Neural cell (in vitro differentiated cells): ENCODE measurements around the gene SPTSSB. TPM values are rescaled to one million over a fixed set of nuclear protein-coding genes. Genes with fewer than 3 reads are reported as not detected.

Source experiments
- H2AFZ ChIP-seq: fragments of 200-600, 300-800 bp; sonication (generic), shearing (Covaris generic); 2 replicates; pipeline ENCODE4 v1.6.0; 2014; ENCODE audit warnings: low read depth, mild to moderate bottlenecking, antibody characterized with exemption, low read length, moderate library complexity
- H3F3A ChIP-seq: fragments of 200-600 bp; shearing (Covaris generic); 2 replicates; pipeline ENCODE4 v1.6.1; 2016; ENCODE audit warnings: mild to moderate bottlenecking, moderate library complexity, mixed read lengths, antibody characterized with exemption, low read length; ENCODE audit not compliant: insufficient read depth, poor library complexity, severe bottlenecking
- H3K27ac ChIP-seq: fragments of 200-600, 300-800 bp; sonication (generic), shearing (Covaris generic); 2 replicates; pipeline ENCODE4 v1.5.1; 2014; ENCODE audit warnings: mild to moderate bottlenecking, low read length, moderate library complexity
- H3K27me3 ChIP-seq: fragments of 300-800, 200-600 bp; sonication (generic), shearing (Covaris generic); 2 replicates; pipeline ENCODE4 v1.6.0; 2014; ENCODE audit warnings: mild to moderate bottlenecking, low read depth, low read length, moderate library complexity; ENCODE audit not compliant: insufficient read depth
- H3K36me3 ChIP-seq: fragments of 300-800, 200-600 bp; sonication (generic), shearing (Covaris generic); 2 replicates; pipeline ENCODE4 v1.5.1; 2014; ENCODE audit warnings: mild to moderate bottlenecking, antibody characterized with exemption, low read length, moderate library complexity; ENCODE audit not compliant: insufficient read depth
- H3K4me2 ChIP-seq: fragments of 300-800, 200-600 bp; sonication (generic), shearing (Covaris generic); 2 replicates; pipeline ENCODE4 v1.6.0; 2014; ENCODE audit warnings: mild to moderate bottlenecking, low read length
- H3K4me3 ChIP-seq: fragments of 300-800, 200-600 bp; sonication (generic), shearing (Covaris generic); 2 replicates; pipeline ENCODE4 v1.5.1; 2014; ENCODE audit warnings: mild to moderate bottlenecking, low read length, moderate library complexity
- H3K79me2 ChIP-seq: fragments of 200-600 bp; shearing (Covaris generic); replicated peaks from 2 replicates; pipeline ENCODE4 v1.6.0; 2014; ENCODE audit warnings: mild to moderate bottlenecking, low read length, moderate library complexity; ENCODE audit not compliant: insufficient read depth
- H3K9ac ChIP-seq: fragments of 300-800, 200-600 bp; sonication (generic), shearing (Covaris generic); 2 replicates; pipeline ENCODE4 v1.6.1; 2016; ENCODE audit warnings: mild to moderate bottlenecking, low read length, mixed read lengths
- H3K9me2 ChIP-seq: fragments of 200-600 bp; shearing (Covaris generic); 2 replicates; pipeline ENCODE4 v1.6.1; 2016; ENCODE audit warnings: mild to moderate bottlenecking, low read length, mixed read lengths; ENCODE audit not compliant: insufficient read depth
- H3K9me3 ChIP-seq: fragments of 200-600, 300-800 bp; sonication (generic), shearing (Covaris generic); 2 replicates; pipeline ENCODE4 v1.6.1; 2016; ENCODE audit warnings: mild to moderate bottlenecking, mixed run types, low read length, moderate library complexity, mixed read lengths
- H4K20me1 ChIP-seq: fragments of 200-600 bp; shearing (Covaris generic); 2 replicates; pipeline ENCODE4 v1.6.1; 2016; ENCODE audit warnings: mild to moderate bottlenecking, mixed run types; ENCODE audit not compliant: insufficient read depth
- EP300 ChIP-seq: fragments of 450-650 bp; conservative IDR thresholded peaks from 2 replicates; pipeline ENCODE4 v1.6.1; 2014; ENCODE audit warnings: antibody characterized with exemption, mild to moderate bottlenecking, moderate library complexity; ENCODE audit not compliant: poor library complexity, severe bottlenecking
- EZH2 ChIP-seq: fragments of 200-600, 300-800 bp; shearing (Covaris generic), sonication (generic); IDR thresholded peaks from 2 replicates; pipeline ENCODE4 v1.6.1; 2014; ENCODE audit warnings: antibody characterized with exemption, low read length, borderline replicate concordance, mild to moderate bottlenecking; ENCODE audit not compliant: insufficient read depth, poor library complexity, severe bottlenecking
- MXI1 ChIP-seq: fragments of 450-650 bp; conservative IDR thresholded peaks from 2 replicates; pipeline ENCODE4 v1.6.1; 2014; ENCODE audit warnings: antibody characterized with exemption, mild to moderate bottlenecking; ENCODE audit not compliant: poor library complexity, severe bottlenecking
- POLR2AphosphoS5 ChIP-seq: IDR thresholded peaks from 2 replicates; pipeline ENCODE4 v1.6.1; 2012
- RAD21 ChIP-seq: fragments of 450-650 bp; conservative IDR thresholded peaks from 2 replicates; pipeline ENCODE4 v1.6.1; 2014; ENCODE audit warnings: antibody characterized with exemption, mild to moderate bottlenecking, moderate library complexity
- SMC3 ChIP-seq: fragments of 450-650 bp; conservative IDR thresholded peaks from 2 replicates; pipeline ENCODE4 v1.6.1; 2014; ENCODE audit warnings: antibody characterized with exemption, mild to moderate bottlenecking, moderate library complexity; ENCODE audit not compliant: poor library complexity
- TAF1 ChIP-seq: IDR thresholded peaks from 2 replicates; pipeline ENCODE4 v1.6.1; 2012; ENCODE audit warnings: low read depth
- polyA plus RNA-seq: library from polyadenylated mRNA; depleted of rRNA; stranded (reverse); fragments of >200 nt; gene quantifications from 2 replicates; pipeline ENCODE4 v1.2.3, GENCODE V29; 2014
- TF ChIP-seq, protein P1 (sequence below): fragments of 450-650 bp; IDR thresholded peaks from 2 replicates; pipeline ENCODE4 v1.5.1; 2014; ENCODE audit warnings: antibody characterized with exemption, mild to moderate bottlenecking, moderate library complexity; ENCODE audit not compliant: poor library complexity, severe bottlenecking
- TF ChIP-seq, protein P2 (sequence below): IDR thresholded peaks from 2 replicates; pipeline ENCODE4 v1.6.1; 2012; ENCODE audit warnings: borderline replicate concordance

Gene SPTSSB
- polyA plus RNA-seq, 1 donor from 2014 or later: 0.71 TPM

DNA sequence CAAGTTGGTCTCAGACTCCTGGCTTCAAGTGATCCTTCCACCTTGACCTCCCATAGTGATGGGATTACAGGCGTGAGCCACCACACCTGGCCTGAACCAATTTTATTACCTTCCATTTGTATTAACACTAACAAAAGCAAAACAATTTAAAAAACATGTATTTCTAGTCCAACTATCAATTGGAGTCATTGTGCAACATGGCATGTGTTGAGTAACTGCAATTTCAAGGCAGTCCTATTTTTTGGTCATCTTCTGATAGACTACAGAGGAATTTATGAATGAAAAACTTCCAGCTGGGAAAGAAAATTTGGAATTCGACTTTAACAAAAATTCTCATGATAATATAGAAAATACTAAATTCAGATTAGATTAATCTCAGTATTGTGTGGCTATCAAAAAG is 16.8 kb downstream of the SPTSSB start:
- Histone ChIP-seq H3K27me3 (no peaks in the 10 kb centered on the region), H3K9ac (no peak overlapping the region), H3K4me2 (no peak overlapping the region), H4K20me1 (no peaks in the 10 kb centered on the region), H3K9me3 (no peaks in the 10 kb centered on the region), H3F3A (no peaks in the 10 kb centered on the region), H3K4me3 (no peak overlapping the region), H3K79me2 (no peaks in the 10 kb centered on the region), H3K36me3 (no peaks in the 10 kb centered on the region), H3K9me2 (no peaks in the 10 kb centered on the region), H2AFZ (no peak overlapping the region), H3K27ac (no peak overlapping the region)
- TF ChIP-seq TAF1 (no peak), EZH2 (no peak), SMC3 (no peak), MXI1 (no peak), EP300 (no peak), POLR2AphosphoS5 (no peak), RAD21 (no peak)
- TF ChIP-seq, protein P1, sequence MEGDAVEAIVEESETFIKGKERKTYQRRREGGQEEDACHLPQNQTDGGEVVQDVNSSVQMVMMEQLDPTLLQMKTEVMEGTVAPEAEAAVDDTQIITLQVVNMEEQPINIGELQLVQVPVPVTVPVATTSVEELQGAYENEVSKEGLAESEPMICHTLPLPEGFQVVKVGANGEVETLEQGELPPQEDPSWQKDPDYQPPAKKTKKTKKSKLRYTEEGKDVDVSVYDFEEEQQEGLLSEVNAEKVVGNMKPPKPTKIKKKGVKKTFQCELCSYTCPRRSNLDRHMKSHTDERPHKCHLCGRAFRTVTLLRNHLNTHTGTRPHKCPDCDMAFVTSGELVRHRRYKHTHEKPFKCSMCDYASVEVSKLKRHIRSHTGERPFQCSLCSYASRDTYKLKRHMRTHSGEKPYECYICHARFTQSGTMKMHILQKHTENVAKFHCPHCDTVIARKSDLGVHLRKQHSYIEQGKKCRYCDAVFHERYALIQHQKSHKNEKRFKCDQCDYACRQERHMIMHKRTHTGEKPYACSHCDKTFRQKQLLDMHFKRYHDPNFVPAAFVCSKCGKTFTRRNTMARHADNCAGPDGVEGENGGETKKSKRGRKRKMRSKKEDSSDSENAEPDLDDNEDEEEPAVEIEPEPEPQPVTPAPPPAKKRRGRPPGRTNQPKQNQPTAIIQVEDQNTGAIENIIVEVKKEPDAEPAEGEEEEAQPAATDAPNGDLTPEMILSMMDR: no peak
- TF ChIP-seq, protein P2, sequence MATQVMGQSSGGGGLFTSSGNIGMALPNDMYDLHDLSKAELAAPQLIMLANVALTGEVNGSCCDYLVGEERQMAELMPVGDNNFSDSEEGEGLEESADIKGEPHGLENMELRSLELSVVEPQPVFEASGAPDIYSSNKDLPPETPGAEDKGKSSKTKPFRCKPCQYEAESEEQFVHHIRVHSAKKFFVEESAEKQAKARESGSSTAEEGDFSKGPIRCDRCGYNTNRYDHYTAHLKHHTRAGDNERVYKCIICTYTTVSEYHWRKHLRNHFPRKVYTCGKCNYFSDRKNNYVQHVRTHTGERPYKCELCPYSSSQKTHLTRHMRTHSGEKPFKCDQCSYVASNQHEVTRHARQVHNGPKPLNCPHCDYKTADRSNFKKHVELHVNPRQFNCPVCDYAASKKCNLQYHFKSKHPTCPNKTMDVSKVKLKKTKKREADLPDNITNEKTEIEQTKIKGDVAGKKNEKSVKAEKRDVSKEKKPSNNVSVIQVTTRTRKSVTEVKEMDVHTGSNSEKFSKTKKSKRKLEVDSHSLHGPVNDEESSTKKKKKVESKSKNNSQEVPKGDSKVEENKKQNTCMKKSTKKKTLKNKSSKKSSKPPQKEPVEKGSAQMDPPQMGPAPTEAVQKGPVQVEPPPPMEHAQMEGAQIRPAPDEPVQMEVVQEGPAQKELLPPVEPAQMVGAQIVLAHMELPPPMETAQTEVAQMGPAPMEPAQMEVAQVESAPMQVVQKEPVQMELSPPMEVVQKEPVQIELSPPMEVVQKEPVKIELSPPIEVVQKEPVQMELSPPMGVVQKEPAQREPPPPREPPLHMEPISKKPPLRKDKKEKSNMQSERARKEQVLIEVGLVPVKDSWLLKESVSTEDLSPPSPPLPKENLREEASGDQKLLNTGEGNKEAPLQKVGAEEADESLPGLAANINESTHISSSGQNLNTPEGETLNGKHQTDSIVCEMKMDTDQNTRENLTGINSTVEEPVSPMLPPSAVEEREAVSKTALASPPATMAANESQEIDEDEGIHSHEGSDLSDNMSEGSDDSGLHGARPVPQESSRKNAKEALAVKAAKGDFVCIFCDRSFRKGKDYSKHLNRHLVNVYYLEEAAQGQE: no peak

DNA sequence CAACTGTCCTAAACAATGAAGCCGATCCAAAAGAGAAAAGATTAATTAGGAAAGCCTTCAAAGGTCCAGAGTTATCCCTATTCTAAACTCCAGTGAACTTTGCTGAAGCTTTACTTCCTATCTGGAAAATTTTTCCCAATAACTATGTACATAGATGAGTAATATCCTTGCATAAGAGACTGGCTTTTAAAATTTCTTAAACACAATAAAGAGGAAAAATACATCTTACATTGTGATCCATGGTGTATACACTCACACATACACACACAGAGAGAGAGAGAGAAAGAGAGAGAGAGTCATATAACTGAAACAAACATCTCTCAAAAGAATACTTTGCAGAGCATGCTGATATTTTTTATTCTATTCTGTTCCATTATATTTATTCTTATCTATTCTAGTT is 20.0 kb downstream of the SPTSSB start:
- Histone ChIP-seq H3F3A (no peaks in the 10 kb centered on the region), H3K9me3 (no peaks in the 10 kb centered on the region), H3K36me3 (no peaks in the 10 kb centered on the region), H2AFZ (no peak overlapping the region), H3K4me3 (no peak overlapping the region), H3K9ac (no peak overlapping the region), H3K27ac (no peak overlapping the region), H3K79me2 (no peaks in the 10 kb centered on the region), H3K27me3 (no peaks in the 10 kb centered on the region), H4K20me1 (no peaks in the 10 kb centered on the region), H3K4me2 (no peak overlapping the region), H3K9me2 (no peaks in the 10 kb centered on the region)
- TF ChIP-seq MXI1 (no peak), SMC3 (no peak), EZH2 (no peak), RAD21 (no peak), TAF1 (no peak), EP300 (no peak), POLR2AphosphoS5 (no peak)
- TF ChIP-seq, protein P1: no peak
- TF ChIP-seq, protein P2: no peak
